NB4 (cell line): Measurements from ENCODE around the gene RASSF4.

Experiments used
- MYC ChIP-seq: IDR thresholded peaks from 2 replicates; pipeline ENCODE4 v1.6.1; 2011; ENCODE audit warnings: low read depth, low read length
- POLR2A ChIP-seq: IDR thresholded peaks from 2 replicates; pipeline ENCODE4 v1.6.1; 2011; ENCODE audit warnings: mild to moderate bottlenecking; ENCODE audit not compliant: insufficient read length; ENCODE audit errors: extremely low read depth
- TF ChIP-seq, protein P1 (sequence below): IDR thresholded peaks from one replicate; pipeline ENCODE4 v1.5.1; 2012; ENCODE audit warnings: low read depth, low read length
- TF ChIP-seq, protein P2 (sequence below): IDR thresholded peaks from 2 replicates; pipeline ENCODE4 v1.6.1; 2011; ENCODE audit warnings: low read depth, low read length

DNA sequence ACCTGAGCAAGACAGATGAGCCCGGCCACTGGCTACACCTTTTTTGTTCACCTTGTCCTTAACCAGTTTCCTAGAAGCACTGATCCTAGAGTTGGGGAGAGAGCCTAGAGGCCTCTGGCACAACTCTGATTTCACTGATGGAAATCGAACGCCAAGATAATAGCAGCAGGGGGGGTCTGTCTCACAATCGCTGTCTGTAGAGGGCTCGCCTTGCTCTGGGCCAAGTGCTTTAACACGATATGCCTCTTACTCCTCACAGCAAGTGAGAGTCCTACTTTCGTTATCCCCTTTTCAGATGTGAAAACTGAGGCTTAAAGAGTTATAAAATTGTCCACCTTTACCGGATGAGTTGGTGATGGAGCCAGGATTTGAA lies 472 bp downstream of the RASSF4 start:
- TF ChIP-seq, protein P1, sequence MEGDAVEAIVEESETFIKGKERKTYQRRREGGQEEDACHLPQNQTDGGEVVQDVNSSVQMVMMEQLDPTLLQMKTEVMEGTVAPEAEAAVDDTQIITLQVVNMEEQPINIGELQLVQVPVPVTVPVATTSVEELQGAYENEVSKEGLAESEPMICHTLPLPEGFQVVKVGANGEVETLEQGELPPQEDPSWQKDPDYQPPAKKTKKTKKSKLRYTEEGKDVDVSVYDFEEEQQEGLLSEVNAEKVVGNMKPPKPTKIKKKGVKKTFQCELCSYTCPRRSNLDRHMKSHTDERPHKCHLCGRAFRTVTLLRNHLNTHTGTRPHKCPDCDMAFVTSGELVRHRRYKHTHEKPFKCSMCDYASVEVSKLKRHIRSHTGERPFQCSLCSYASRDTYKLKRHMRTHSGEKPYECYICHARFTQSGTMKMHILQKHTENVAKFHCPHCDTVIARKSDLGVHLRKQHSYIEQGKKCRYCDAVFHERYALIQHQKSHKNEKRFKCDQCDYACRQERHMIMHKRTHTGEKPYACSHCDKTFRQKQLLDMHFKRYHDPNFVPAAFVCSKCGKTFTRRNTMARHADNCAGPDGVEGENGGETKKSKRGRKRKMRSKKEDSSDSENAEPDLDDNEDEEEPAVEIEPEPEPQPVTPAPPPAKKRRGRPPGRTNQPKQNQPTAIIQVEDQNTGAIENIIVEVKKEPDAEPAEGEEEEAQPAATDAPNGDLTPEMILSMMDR = no peak
- TF ChIP-seq MYC = no peak
- TF ChIP-seq, protein P2, sequence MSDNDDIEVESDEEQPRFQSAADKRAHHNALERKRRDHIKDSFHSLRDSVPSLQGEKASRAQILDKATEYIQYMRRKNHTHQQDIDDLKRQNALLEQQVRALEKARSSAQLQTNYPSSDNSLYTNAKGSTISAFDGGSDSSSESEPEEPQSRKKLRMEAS = no peak
- no peak for TF ChIP-seq POLR2A
